Activated naive CD4-positive, alpha-beta T cell treated with anti-CD3 and anti-CD28 coated beads, Interleukin-2, amount 50 U/mL, for 24 hours (primary cell): ENCODE data around the gene NR1H2.

Experiments
- H3K27ac Mint-ChIP-seq: one replicate; pipeline ENCODE4 v1.8.0; 2021; ENCODE audit warnings: mild to moderate bottlenecking, mixed read lengths
- H3K27me3 Mint-ChIP-seq: one replicate; pipeline ENCODE4 v1.8.0; 2021; ENCODE audit warnings: mixed read lengths
- H3K36me3 Mint-ChIP-seq: one replicate; pipeline ENCODE4 v1.8.0; 2021; ENCODE audit warnings: mixed read lengths
- H3K4me1 Mint-ChIP-seq: one replicate; pipeline ENCODE4 v1.8.0; 2021; ENCODE audit warnings: mixed read lengths
- H3K4me3 Mint-ChIP-seq: one replicate; pipeline ENCODE4 v1.8.0; 2021; ENCODE audit warnings: mild to moderate bottlenecking, mixed read lengths
- H3K9me3 Mint-ChIP-seq: one replicate; pipeline ENCODE4 v1.8.0; 2021; ENCODE audit warnings: mixed read lengths

NR1H2 gene

DNA sequence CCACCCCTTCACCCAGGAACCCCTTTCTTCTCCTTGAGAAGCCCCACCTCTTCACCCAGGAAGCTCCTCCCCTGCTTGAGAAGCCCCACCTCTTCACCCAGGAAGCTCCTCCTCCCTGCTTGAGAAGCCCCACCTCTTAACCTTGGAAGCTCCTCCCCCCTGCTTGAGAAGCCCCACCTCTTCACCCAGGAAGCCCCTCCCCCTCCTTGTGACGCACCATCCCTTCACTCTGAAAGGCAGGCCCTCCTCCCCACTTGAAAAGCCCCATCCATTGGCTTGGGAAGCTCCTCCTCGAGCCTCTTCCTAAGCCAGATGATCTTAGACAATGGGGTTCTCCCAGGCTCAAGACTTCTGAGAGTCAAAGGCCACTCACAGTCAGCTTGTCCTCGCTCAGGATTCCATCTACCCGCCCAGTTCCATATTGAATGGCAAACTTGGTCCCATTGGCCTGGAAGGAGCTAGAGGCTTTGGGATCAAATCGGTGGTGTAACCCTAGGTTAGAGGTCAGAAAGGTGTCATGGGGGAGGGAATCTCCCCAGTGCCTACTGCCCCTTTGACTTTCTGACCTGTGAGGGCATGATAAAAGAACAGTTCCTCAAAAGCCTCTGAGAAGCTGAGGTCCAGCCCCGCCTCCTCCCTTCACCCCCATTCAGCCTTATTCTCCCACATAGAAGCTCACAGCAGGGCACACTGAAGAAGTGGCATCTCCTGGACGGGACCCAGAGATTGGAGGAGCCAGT is 14.8 kb upstream of the NR1H2 start:
- Mint-ChIP-seq H3K36me3 (no peaks in the 10 kb centered on the region), H3K27ac (peak overlapping the region; percentile 59), H3K9me3 (no peaks in the 10 kb centered on the region), H3K4me1 (peaks cover 75% of the 10 kb centered on the region), H3K27me3 (no peaks in the 10 kb centered on the region), H3K4me3 (no peak overlapping the region)

DNA sequence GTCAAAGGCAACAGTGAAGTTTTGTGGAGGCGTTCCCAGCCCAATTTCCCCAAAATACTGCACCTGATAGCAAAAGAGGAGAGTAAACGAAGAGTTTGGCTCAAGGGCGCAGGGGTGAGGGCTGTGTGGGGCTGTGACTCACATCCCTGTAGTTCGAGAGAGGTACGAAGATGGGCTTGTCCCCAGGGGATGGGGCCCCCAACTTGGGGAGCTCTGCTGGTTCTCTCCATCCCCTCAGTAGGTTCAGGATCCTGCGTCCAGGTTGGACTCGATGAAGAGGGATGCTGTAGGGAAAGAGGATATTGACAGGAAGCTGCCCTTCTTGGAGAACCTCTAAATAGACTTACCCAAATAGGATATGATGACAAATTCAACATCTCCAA is 14.2 kb upstream of the NR1H2 start:
- no peaks in the 10 kb centered on the region for H3K27me3 Mint-ChIP-seq
- H3K9me3 Mint-ChIP-seq, result no peaks in the 10 kb centered on the region
- peak overlapping the region; percentile 15 for H3K4me3 Mint-ChIP-seq
- H3K36me3 Mint-ChIP-seq, result no peaks in the 10 kb centered on the region
- H3K27ac Mint-ChIP-seq, result peak overlapping the region; percentile 59
- H3K4me1 Mint-ChIP-seq, result peaks cover 72% of the 10 kb centered on the region

DNA sequence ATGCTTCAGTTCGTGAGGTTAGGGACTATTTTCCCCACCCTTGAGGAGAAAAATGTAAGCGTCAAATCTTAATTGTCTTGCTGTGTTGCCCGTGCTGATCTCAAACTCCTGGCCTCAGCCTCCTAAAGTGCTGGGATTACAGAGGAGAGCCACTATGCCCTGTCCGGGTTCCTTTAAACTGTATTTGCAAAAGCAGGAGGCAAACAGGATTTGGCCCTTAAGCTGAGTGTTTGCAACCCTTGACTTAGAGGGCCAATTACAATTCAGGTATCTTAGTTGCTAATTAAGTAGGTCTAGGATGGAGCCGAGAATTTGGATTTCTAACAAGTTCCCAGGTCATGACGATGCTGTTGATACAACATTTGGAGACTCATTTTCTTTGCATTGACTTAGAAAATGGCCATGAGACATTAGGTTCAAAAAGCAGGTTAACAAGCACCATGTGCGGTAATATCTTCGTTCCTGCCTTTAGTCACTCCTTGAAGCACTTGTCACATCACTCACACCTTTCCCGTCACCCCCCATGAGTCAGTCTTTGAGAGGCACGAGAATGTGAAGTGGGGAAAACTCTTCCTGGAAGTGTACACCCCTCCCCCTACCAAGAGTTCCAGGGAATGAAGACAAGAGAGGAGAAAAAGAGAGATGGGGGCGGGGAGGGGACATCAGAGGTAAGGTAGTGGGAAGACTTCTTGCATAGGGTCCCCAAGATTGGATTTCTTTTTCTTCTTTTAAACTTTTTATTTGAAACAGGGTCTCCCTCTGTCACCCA is 13.4 kb upstream of the NR1H2 start:
- Mint-ChIP-seq H3K9me3 (no peaks in the 10 kb centered on the region), H3K4me3 (peak overlapping the region; percentile 74), H3K27me3 (no peaks in the 10 kb centered on the region), H3K4me1 (peaks cover 73% of the 10 kb centered on the region), H3K27ac (peak overlapping the region; percentile 95), H3K36me3 (no peaks in the 10 kb centered on the region)

DNA sequence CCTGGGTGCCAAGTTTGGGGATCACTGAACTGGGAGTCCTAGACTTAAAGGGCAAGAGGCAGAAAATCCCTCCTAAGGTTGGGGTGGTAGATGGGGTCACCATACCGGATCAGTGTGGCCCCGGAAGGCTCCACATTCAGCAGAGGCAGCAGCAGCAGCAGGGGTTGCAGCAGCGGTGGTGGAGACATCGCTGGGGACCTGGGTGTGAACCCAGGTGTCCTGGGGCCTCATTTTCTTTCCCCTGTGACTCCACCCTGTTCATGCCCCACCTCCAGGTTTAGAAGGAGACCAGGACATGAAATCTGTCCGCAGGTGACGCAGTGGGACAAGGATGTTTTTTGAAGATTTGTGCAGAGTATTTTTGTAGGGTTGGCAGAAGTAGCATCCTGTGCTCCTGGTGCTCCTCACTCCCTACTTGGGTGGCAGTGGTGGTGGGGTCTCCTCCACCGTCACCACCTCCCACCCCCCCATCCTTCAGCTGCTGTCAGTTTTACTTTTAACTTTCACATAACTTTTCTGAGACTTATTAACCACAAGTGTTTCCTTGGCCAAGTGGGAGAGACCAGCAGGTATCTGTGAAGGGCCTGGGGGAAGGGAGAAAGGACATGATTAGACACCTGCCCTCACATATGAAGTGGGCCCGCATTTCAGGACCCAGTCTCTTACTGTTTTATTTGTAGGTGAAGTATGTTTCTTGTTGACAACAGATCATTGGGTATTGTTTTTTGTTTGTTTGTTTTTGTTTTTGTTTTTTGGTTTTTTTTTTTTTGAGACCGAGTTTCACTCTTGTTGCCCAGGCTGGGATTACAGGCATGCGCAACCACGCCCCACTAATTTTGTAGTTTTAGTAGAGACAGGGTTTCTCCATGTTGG is 10.6 kb upstream of the NR1H2 start, which contains the start of gene NAPSA:
Gene NAPSA, minus strand, starts transcription at position 206 of the 873 bp plus-strand sequence. Its CDS starts 18 bp downstream, at position 188.
- H3K27me3 Mint-ChIP-seq, result no peaks in the 10 kb centered on the region
- H3K9me3 Mint-ChIP-seq, result no peaks in the 10 kb centered on the region
- peak within 1 kb of the TSS; percentile 85 for H3K27ac Mint-ChIP-seq
- peak within 1 kb of the TSS; percentile 53 for H3K4me3 Mint-ChIP-seq
- no peaks in the 10 kb centered on the region for H3K36me3 Mint-ChIP-seq
- H3K4me1 Mint-ChIP-seq, result peaks cover 62% of the 10 kb centered on the region

DNA sequence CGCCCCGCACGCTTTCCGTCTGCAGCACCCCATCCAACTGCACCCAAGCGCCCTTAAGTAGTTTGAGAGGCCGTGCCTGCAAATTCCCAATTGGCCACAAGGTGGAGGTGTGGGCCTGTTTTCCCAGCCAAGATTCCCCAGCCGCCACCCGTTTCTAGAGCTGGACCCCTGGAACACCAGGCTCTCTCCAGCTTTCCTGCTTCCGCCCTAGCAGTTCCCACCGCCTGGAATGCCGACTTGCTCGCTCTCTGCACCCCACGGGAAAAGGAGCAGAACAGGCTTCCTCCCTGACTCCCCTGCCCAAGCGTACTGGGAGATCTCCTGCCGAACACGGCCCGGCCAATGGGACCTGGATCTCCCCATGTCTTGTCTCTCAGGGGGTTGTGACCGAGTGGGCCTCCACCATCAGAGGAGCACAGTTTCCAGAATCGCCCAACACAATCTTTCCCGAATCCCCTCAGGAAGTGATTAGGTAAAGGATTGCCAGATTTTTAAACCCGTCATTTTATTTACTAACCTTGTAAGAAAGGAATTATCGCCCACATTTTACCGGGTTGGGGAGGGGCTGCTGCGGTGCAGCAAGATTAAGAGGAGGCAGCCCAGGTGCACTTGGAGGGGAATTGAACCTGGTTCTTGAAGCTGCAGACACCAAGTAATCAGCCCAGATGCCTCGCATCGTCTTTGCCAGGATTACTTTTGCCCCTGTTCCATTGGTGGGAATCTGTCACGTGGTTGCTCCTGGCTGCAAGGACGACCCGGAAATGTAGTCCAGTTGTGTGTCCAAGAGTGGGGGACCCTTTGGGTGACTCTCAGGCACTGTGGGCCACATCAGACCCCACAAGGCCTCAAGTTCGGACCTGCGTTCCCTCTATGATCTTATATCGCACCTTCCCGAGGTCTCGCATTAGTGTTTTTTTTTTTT is 7.3 kb upstream of the NR1H2 start:
- Mint-ChIP-seq H3K4me3 (peak overlapping the region; percentile 88), H3K27me3 (no peaks in the 10 kb centered on the region), H3K27ac (peak overlapping the region; percentile 47), H3K4me1 (peaks cover 34% of the 10 kb centered on the region), H3K36me3 (no peaks in the 10 kb centered on the region), H3K9me3 (no peaks in the 10 kb centered on the region)

DNA sequence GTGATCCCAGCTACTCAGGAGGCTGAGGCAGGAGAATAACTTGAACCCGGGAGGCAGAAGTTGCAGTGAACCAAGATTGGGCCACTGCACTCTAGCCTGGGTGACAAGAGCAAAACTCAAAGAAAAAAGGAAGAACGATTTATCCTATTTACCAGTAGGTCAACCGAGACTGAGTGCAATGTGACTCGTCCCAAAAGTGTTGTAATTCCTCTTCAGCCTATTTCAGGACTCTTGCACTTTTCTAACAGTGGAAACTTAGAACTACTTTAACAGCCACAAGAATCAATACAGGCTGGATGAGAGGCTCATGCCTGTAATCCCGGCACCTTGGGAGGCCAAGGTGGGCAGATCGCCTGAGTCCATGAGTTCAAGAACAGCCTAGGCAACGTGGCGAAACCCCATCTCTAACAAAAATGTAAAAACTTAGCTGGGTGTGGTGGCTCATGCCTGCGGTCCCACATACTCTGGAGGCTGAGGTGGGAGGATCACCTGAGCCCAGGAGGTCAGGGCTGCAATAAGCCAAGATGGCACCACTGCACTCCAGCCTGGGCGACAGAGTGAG is 4.3 kb upstream of the NR1H2 start:
- Mint-ChIP-seq H3K9me3 (no peaks in the 10 kb centered on the region), H3K27ac (no peak overlapping the region), H3K4me1 (peaks cover 21% of the 10 kb centered on the region), H3K4me3 (no peak overlapping the region), H3K36me3 (no peaks in the 10 kb centered on the region), H3K27me3 (no peaks in the 10 kb centered on the region)

DNA sequence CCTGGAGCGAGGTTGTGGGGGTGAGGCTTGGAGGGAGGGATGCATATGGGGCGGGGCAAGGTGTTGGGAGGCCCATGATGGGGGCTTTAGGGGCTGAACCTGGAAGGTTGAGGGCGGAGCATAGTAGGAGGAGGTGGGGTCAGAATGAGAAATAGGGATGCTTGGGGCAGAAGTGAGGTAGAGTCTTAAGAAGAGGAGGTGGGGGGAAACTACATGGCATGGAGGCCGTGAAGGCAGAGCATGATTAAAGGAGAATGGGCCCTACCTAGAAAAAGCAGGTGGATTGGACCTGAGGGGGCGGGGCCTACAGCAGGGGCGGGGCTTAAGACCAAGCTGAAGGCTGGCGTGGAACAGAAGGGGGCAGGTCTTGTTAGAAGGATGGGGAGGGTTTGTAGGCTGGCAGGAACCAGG is 799 bp downstream of the NR1H2 start:
- Mint-ChIP-seq H3K4me3 (peak overlapping the region; percentile 76), H3K27ac (peak overlapping the region; percentile 23), H3K36me3 (peaks cover 12% of the 10 kb centered on the region), H3K4me1 (peaks cover 19% of the 10 kb centered on the region), H3K27me3 (no peaks in the 10 kb centered on the region), H3K9me3 (no peaks in the 10 kb centered on the region)

DNA sequence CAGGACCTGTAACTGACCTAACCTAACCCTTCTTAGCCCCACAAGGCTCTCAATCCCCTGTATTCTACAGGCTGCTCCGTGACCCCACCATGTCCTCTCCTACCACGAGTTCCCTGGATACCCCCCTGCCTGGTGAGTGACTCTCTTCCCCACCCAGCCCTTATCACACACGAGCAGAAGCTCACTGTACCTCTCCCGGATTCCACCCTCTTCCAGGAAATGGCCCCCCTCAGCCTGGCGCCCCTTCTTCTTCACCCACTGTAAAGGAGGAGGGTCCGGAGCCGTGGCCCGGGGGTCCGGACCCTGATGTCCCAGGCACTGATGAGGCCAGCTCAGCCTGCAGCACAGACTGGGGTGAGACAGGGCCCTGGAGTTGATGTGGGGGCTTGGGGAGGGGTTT is 1.3 kb downstream of the NR1H2 start:
- no peaks in the 10 kb centered on the region for H3K27me3 Mint-ChIP-seq
- H3K4me1 Mint-ChIP-seq, result peaks cover 19% of the 10 kb centered on the region
- H3K4me3 Mint-ChIP-seq, result peak overlapping the region; percentile 76
- H3K36me3 Mint-ChIP-seq, result peaks cover 12% of the 10 kb centered on the region
- no peak overlapping the region for H3K27ac Mint-ChIP-seq
- H3K9me3 Mint-ChIP-seq, result no peaks in the 10 kb centered on the region

DNA sequence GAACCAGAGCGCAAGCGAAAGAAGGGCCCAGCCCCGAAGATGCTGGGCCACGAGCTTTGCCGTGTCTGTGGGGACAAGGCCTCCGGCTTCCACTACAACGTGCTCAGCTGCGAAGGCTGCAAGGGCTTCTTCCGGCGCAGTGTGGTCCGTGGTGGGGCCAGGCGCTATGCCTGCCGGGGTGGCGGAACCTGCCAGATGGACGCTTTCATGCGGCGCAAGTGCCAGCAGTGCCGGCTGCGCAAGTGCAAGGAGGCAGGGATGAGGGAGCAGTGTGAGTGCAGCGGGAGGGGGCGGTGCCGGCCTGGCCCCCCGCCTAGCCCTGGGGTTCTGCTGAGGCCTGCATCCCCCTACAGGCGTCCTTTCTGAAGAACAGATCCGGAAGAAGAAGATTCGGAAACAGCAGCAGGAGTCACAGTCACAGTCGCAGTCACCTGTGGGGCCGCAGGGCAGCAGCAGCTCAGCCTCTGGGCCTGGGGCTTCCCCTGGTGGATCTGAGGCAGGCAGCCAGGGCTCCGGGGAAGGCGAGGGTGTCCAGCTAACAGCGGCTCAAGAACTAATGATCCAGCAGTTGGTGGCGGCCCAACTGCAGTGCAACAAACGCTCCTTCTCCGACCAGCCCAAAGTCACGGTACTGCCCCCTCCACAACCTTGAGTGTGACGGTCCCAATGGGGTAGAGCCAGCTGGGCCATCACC is 2.1 kb downstream of the NR1H2 start:
- Mint-ChIP-seq H3K4me1 (peaks cover 22% of the 10 kb centered on the region), H3K27ac (no peak overlapping the region), H3K4me3 (peak overlapping the region; percentile 76), H3K27me3 (no peaks in the 10 kb centered on the region), H3K36me3 (peaks cover 12% of the 10 kb centered on the region), H3K9me3 (no peaks in the 10 kb centered on the region)

DNA sequence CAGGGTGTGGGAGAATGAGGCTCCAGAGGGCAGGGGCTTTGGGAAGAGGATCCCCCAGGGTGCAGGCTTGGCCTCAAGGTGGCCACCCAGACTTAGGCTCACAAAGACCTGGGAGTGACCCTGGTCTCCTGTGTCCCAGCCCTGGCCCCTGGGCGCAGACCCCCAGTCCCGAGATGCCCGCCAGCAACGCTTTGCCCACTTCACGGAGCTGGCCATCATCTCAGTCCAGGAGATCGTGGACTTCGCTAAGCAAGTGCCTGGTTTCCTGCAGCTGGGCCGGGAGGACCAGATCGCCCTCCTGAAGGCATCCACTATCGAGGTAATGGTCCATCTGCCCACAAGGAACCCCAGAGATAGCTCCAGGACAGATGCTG is 2.6 kb downstream of the NR1H2 start:
- peaks cover 27% of the 10 kb centered on the region for H3K4me1 Mint-ChIP-seq
- no peak overlapping the region for H3K4me3 Mint-ChIP-seq
- no peaks in the 10 kb centered on the region for H3K9me3 Mint-ChIP-seq
- no peaks in the 10 kb centered on the region for H3K27me3 Mint-ChIP-seq
- peaks cover 12% of the 10 kb centered on the region for H3K36me3 Mint-ChIP-seq
- peak overlapping the region; percentile 59 for H3K27ac Mint-ChIP-seq

DNA sequence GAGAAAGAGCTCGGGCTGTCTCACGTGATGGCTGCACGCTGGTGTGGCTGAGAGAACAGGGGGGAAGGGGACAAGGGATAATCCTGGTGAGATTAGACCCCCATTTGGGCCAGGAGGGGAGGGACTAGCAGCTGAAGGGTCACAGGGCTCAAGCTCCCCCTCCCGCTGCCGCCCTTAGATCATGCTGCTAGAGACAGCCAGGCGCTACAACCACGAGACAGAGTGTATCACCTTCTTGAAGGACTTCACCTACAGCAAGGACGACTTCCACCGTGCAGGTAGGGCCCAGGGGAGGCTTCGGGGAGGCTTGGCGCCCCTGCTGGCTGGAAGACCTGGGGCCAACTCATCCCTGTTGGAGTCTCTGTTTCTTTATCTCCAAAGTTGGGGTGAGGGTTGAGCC is 3.3 kb downstream of the NR1H2 start:
- no peaks in the 10 kb centered on the region for H3K27me3 Mint-ChIP-seq
- H3K9me3 Mint-ChIP-seq, result no peaks in the 10 kb centered on the region
- H3K4me3 Mint-ChIP-seq, result peak overlapping the region; percentile 16
- H3K27ac Mint-ChIP-seq, result no peak overlapping the region
- H3K36me3 Mint-ChIP-seq, result peaks cover 12% of the 10 kb centered on the region
- peaks cover 30% of the 10 kb centered on the region for H3K4me1 Mint-ChIP-seq

DNA sequence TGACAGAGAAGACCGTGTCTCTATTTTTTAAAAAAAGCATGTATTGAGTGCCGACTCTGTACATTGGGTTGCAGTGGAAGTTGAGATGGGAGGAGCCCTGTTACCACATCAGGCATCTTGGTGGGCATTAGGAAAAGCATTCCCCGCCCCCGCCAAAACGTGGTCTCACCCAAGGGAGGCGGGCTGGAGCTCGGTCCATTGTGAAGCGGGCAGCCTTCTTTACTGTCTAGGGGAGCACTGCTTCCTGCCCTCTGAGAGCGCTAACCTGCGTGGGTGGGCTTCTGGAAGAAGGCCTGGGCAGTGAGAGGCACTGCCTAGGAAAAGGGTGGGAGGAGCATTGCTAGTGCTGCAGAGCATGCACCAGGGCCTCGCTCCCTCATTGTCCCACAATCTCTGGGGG is 3.9 kb downstream of the NR1H2 start:
- Mint-ChIP-seq H3K27me3 (no peaks in the 10 kb centered on the region), H3K36me3 (peaks cover 13% of the 10 kb centered on the region), H3K9me3 (no peaks in the 10 kb centered on the region), H3K4me1 (peaks cover 35% of the 10 kb centered on the region), H3K4me3 (no peak overlapping the region), H3K27ac (no peak overlapping the region)

DNA sequence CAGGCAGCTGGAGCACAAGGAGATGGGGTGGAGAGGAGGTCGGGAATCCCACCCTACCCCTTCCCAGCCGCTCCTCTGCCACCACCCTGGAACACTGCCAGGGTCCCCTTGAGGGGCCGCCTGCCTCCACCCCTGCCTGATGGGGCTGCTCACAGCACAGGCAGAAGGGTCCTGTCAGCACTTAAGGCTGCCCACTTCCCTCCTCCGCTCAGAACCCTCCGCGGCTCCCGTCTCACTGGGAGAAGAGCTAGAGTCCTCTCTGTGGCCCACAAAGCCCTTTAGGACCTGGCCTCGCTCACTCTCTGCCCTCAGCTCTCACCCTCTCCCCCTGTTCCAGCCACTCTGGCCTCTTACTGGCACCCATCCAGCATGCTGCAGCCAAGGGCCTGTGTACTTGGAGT is 4.5 kb downstream of the NR1H2 start:
- H3K27ac Mint-ChIP-seq, result no peak overlapping the region
- H3K4me3 Mint-ChIP-seq, result no peak overlapping the region
- H3K4me1 Mint-ChIP-seq, result peaks cover 39% of the 10 kb centered on the region
- H3K9me3 Mint-ChIP-seq, result no peaks in the 10 kb centered on the region
- peaks cover 14% of the 10 kb centered on the region for H3K36me3 Mint-ChIP-seq
- H3K27me3 Mint-ChIP-seq, result no peaks in the 10 kb centered on the region
